Measurements from ENCODE around the gene LUZP1. TPM values are rescaled to one million over a fixed set of nuclear protein-coding genes. Genes with fewer than 3 reads are reported as not detected.
A peak's percentile ranks its signal among the peaks of the same experiment; 100 is the strongest.

The LUZP1 gene
- total RNA-seq, 4 donors from 2014 or later: 20.8 to 25.7 (median 22.9) TPM

DNA sequence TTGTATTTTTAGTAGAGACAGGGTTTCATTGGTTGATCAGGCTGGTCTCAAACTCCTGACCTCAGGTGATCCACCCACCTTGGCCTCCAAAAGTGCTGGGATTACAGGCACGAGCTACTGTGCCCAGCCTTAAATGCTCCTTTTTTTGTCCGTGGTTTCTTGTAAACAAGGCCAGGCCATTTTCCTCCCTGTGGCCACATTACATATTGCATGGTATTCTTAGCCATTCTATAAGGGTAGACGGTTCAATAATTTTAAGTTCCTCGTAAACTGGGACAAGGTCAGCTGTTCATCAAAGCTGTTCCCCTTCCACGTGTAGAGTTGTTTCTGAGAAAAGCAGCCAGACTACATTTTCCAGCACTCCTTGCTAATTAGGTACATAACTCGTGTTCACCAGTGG, 10.3 kb upstream of the LUZP1 start:
- no peaks in the 10 kb centered on the region for H3K9me3 ChIP-seq
- DNase-seq (ENCODE audit: low spot score in 2 of 2): no peak
- no peak overlapping the region for H3K27ac ChIP-seq
- H3K36me3 ChIP-seq: no peaks in the 10 kb centered on the region
- H3K4me3 ChIP-seq: no peak overlapping the region
- no peaks in the 10 kb centered on the region for H3K27me3 ChIP-seq
- 57% methylated on average over 6 of the region's 6 CpGs for WGBS
- no peak for TF ChIP-seq POLR2AphosphoS5 (IDR thresholded peaks at IDR 0.05)
- no peak for TF ChIP-seq POLR2A (IDR thresholded peaks at IDR 0.05)
- TF ChIP-seq EP300 (IDR thresholded peaks at IDR 0.05): no peak
- peak in 1 of 2 donors; percentile 41 for TF ChIP-seq CTCF (IDR thresholded peaks at IDR 0.05)
- peaks cover 21% of the 10 kb centered on the region for H3K4me1 ChIP-seq

GRCh38 chr1:23178414-23178813, 9.8 kb upstream of the LUZP1 start:
- Histone ChIP-seq H3K36me3 (no peaks in the 10 kb centered on the region), H3K27ac (peak overlapping the region; percentile 71), H3K4me1 (peaks cover 21% of the 10 kb centered on the region), H3K27me3 (no peaks in the 10 kb centered on the region), H3K9me3 (no peaks in the 10 kb centered on the region), H3K4me3 (peak overlapping the region; percentile 62)
- TF ChIP-seq EP300 (IDR thresholded peaks at IDR 0.05) (no peak), POLR2AphosphoS5 (IDR thresholded peaks at IDR 0.05) (no peak), CTCF (IDR thresholded peaks at IDR 0.05) (no peak), POLR2A (IDR thresholded peaks at IDR 0.05) (no peak)
- 82% methylated on average over 6 of the region's 6 CpGs for WGBS
- no peak for DNase-seq (ENCODE audit: low spot score in 2 of 2)

- WGBS: 1% methylated on average over 11 of the region's 62 CpGs
- Histone ChIP-seq H3K36me3 (no peaks in the 10 kb centered on the region), H3K4me3 (peak overlapping the region; percentile 62), H3K27ac (peak overlapping the region; percentile 71), H3K27me3 (no peaks in the 10 kb centered on the region), H3K9me3 (no peaks in the 10 kb centered on the region), H3K4me1 (peaks cover 21% of the 10 kb centered on the region)
- DNase-seq (ENCODE audit: low spot score in 2 of 2): peak; percentile 88
- TF ChIP-seq POLR2AphosphoS5 (IDR thresholded peaks at IDR 0.05): peak in 2 of 3 donors; percentile 32 to 65
- no peak for TF ChIP-seq EP300 (IDR thresholded peaks at IDR 0.05)
- TF ChIP-seq CTCF (IDR thresholded peaks at IDR 0.05): peak; percentile 22 to 29
Observed at GRCh38 chr1:23177438-23178380, 9.1 kb upstream of the LUZP1 start.

GRCh38 chr1:23177031-23177430, 8.4 kb upstream of the LUZP1 start:
- no peaks in the 10 kb centered on the region for H3K36me3 ChIP-seq
- WGBS: 33% methylated on average over 10 of the region's 10 CpGs
- peak overlapping the region; percentile 71 for H3K27ac ChIP-seq

More at GRCh38 chr1:23177031-23177430, 8.4 kb upstream of the LUZP1 start:
- Histone ChIP-seq H3K4me3 (peak overlapping the region; percentile 62), H3K9me3 (no peaks in the 10 kb centered on the region), H3K27me3 (no peaks in the 10 kb centered on the region), H3K4me1 (peaks cover 21% of the 10 kb centered on the region)
- no peak for TF ChIP-seq EP300 (IDR thresholded peaks at IDR 0.05)
- TF ChIP-seq CTCF (IDR thresholded peaks at IDR 0.05): no peak
- no peak for TF ChIP-seq POLR2A (IDR thresholded peaks at IDR 0.05)
- no peak for TF ChIP-seq POLR2AphosphoS5 (IDR thresholded peaks at IDR 0.05)
- DNase-seq (ENCODE audit: low spot score in 2 of 2): no peak

Measured in suprapubic skin (tissue), 4 donors.